Psoas muscle (tissue), 8 donors: ENCODE data around the gene PCDHGB1. TPM values are rescaled to one million over a fixed set of nuclear protein-coding genes. Genes with fewer than 3 reads are reported as not detected.
"Not testable (repeated sequence)": the region's sequence is repeated elsewhere in the genome, so short reads cannot be mapped to it uniquely, and the experiment has no call there.

ENCODE experiments used
- ATAC-seq, 4 donors: fragments of 200-7000 bp; cut with Tn5 transposase; one replicate each; pipeline ENCODE4 v1.9.1; 2020; ENCODE audit warnings: moderate library complexity in 3 of 4, mild to moderate bottlenecking in 2 of 4
- DNase-seq, 2 donors: peaks; one replicate each; pipeline ENCODE4 v3.0.0-alpha.2; 2020
- H3K27ac ChIP-seq: fragments of 200-600 bp; one replicate; pipeline ENCODE4 v1.8.0; 2022
- H3K27me3 ChIP-seq, 3 donors: fragments of 200-600 bp in 1 of 3; one replicate each; pipeline versions ENCODE4 v1.6.1 to v1.8.0; 2013 to 2022; ENCODE audit warnings: low read length in 2 of 3, mild to moderate bottlenecking in 2 of 3, moderate library complexity in 1 of 3; ENCODE audit not compliant: insufficient read depth in 3 of 3
- H3K36me3 ChIP-seq, 2 donors: fragments of 200-600 bp in 1 of 2; one replicate each; pipeline versions ENCODE4 v1.6.1 to v1.8.0; 2013 to 2022; ENCODE audit warnings: low read depth in 1 of 2, mild to moderate bottlenecking in 1 of 2, moderate library complexity in 1 of 2; ENCODE audit not compliant: insufficient read depth in 1 of 2
- H3K4me1 ChIP-seq: fragments of 200-600 bp; one replicate; pipeline ENCODE4 v1.8.0; 2022
- H3K4me3 ChIP-seq: fragments of 200-600 bp; one replicate; pipeline ENCODE4 v1.8.0; 2022; ENCODE audit warnings: mild to moderate bottlenecking
- H3K9me3 ChIP-seq: fragments of 200-600 bp; one replicate; pipeline ENCODE4 v1.8.0; 2022
- WGBS, 3 donors: extraction: QIAGEN DNeasy Blood & Tissue Kit; methylation state at CpG; one replicate each; pipeline versions ENCODE4 v1.1.6 to v1.1.7; 2013; 5-methylcytosine and 5-hydroxymethylcytosine counted together
- intact Hi-C, 2 donors: fragments of 100-400 bp; cut with DNase I; formaldehyde crosslinking; loops; one replicate each; pipeline versions ENCODE4 v1.11.0 to v1.14.2; 2022
- polyA plus RNA-seq, 3 donors: library from polyadenylated mRNA; stranded (reverse); fragments of 200-250 nt; gene quantifications; one replicate each; pipeline ENCODE4 v1.2.3, GENCODE V29; 2013
- total RNA-seq, 4 donors: library from RNA; stranded (reverse); fragmentation: NEBNext Ultra II Directional in 2 of 4; extraction: Animal tissue kit (Norgen Biotek cat#: 25700) in 2 of 4; gene quantifications; one replicate each; pipeline versions ENCODE4 v1.2.1 to v1.2.4, GENCODE V29; 2021 to 2023
- TF ChIP-seq, protein P1 (sequence below): fragments of 200-600 bp; IDR thresholded peaks from one replicate; pipeline ENCODE4 v1.8.0; 2022; ENCODE audit warnings: antibody characterized with exemption
- donor health status: healthy with polysubstance abuse.
- donor health status: DM: no; HTN: no; CAD: no; lungs with moderate emphysema.
- donor health status: Bipolar disorder and iron deficiency.
- donor health status: healthy.
- donor health status: DM: yes; HTN: yes; CAD: no.
- donor health status: DM: no; HTN: no; CAD: no.
- donor health status: DM: no; HTN: no; CAD: no.
- donor health status: DM: yes; HTN: yes; CAD: no.

Gene PCDHGB1
- total and polyA plus RNA-seq, 7 donors, result 0.08 to 1.8 (median 0.71) TPM

- peaks cover 0 to 67% (median 22%) of the 10 kb centered on the region in 3 donors for H3K27me3 ChIP-seq
- H3K36me3 ChIP-seq, result no peaks in the 10 kb centered on the region
- no peak within 1 kb of the TSS for H3K27ac ChIP-seq
- H3K4me3 ChIP-seq, result peak within 1 kb of the TSS; percentile 51
- DNase-seq, result peak in 1 of 2 donors; percentile 69
- TF ChIP-seq, protein P1, sequence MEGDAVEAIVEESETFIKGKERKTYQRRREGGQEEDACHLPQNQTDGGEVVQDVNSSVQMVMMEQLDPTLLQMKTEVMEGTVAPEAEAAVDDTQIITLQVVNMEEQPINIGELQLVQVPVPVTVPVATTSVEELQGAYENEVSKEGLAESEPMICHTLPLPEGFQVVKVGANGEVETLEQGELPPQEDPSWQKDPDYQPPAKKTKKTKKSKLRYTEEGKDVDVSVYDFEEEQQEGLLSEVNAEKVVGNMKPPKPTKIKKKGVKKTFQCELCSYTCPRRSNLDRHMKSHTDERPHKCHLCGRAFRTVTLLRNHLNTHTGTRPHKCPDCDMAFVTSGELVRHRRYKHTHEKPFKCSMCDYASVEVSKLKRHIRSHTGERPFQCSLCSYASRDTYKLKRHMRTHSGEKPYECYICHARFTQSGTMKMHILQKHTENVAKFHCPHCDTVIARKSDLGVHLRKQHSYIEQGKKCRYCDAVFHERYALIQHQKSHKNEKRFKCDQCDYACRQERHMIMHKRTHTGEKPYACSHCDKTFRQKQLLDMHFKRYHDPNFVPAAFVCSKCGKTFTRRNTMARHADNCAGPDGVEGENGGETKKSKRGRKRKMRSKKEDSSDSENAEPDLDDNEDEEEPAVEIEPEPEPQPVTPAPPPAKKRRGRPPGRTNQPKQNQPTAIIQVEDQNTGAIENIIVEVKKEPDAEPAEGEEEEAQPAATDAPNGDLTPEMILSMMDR, result peak; percentile 39
- WGBS, 3 donors, result 21 to 25% (median 23%) methylated on average over 32 of the region's 32 CpGs
- peak; percentile 64 to 89 (median 82) for ATAC-seq
- intact Hi-C loops, result loop anchor here in 1 of 2 donors (2.0 kb wide), 1 partner anchor 21 kb away; no protein-coding TSS in a partner anchor
- H3K9me3 ChIP-seq, result peaks cover 11% of the 10 kb centered on the region
- H3K4me1 ChIP-seq, result no peaks in the 10 kb centered on the region
Observed at GRCh38 chr5:141369994-141370848, 20.3 kb downstream of the PCDHGB1 start, which contains the start of gene PCDHGB3. PCDHGB3 (plus strand) TSS chr5:141370242; CDS start chr5:141370395, 153 bp downstream.

DNA sequence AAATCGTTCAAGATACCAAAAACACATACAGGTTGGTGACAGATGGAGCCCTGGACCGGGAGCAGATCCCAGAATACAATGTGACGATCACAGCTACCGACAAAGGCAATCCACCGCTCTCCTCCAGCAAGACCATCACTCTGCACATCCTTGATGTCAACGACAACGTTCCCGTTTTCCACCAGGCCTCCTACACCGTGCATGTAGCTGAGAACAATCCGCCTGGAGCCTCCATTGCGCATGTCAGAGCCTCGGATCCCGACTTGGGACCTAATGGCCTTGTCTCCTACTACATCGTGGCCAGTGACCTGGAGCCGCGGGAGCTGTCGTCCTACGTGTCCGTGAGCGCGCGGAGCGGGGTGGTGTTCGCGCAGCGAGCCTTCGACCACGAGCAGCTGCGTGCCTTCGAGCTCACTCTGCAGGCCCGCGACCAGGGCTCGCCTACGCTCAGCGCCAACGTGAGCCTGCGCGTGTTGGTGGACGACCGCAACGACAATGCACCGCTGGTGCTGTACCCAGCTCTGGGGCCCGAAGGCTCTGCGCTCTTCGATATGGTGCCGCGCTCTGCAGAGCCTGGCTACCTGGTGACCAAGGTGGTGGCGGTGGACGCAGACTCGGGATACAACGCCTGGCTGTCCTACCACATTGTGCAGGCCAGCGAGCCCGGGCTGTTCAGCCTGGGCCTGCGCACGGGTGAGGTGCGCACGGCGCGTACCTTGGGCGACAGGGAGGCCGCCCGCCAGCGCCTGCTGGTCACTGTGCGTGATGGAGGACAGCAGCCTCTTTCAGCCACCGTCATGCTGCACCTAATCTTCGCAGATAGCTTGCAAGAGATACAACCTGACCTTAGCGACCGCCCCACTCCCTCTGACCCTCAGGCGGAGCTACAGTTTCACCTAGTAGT, 21.9 kb downstream of the PCDHGB1 start:
- peaks cover 11% of the 10 kb centered on the region for H3K9me3 ChIP-seq
- no peaks in the 10 kb centered on the region for H3K4me1 ChIP-seq
- ATAC-seq, result no peak
- intact Hi-C loops, result no loop called here
- no peak for DNase-seq
- TF ChIP-seq, protein P1, result no peak
- peaks cover 0 to 52% (median 17%) of the 10 kb centered on the region in 3 donors for H3K27me3 ChIP-seq
- WGBS, 3 donors, result 38 to 42% (median 39%) methylated on average over 69 of the region's 69 CpGs
- no peak overlapping the region for H3K27ac ChIP-seq
- no peaks in the 10 kb centered on the region for H3K36me3 ChIP-seq
- H3K4me3 ChIP-seq, result no peak overlapping the region

DNA sequence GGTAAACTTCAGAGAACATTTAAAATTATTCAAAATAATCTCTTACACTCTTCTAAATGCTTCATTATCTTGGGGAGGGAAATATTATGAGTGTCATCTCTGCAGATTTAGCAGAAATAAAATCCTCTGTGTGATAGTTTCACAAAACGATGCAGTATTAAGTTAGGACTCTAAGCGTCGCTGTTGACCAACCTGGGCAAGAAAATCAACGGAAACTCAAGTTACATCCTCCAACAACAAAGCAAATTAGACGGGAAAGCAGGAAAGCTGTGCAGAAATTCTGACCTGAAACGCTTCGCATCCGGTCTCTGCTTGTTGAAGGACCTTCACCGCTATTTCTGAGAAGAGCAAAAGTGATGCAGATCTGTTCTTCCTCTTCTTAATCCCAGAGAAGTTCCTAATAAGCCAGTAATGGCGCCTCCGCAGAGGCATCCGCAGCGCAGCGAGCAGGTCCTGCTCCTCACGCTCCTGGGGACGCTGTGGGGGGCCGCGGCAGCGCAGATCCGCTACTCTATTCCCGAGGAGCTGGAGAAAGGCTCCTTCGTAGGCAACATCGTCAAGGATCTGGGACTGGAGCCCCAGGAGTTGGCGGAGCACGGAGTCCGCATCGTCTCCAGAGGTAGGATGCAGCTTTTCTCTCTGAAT, 23.9 kb downstream of the PCDHGB1 start, which contains the start of gene PCDHGA6:
PCDHGA6 (plus strand) TSS at position 219 of the 645 bp plus-strand sequence; CDS start at position 412, 193 bp downstream.
- TF ChIP-seq, protein P1, result peak; percentile 36
- Histone ChIP-seq H3K9me3 (peaks cover 16% of the 10 kb centered on the region), H3K4me1 (no peaks in the 10 kb centered on the region), H3K36me3 (no peaks in the 10 kb centered on the region), H3K4me3 (peak within 1 kb of the TSS; percentile 52), H3K27me3 (peaks cover 0 to 46% (median 17%) of the 10 kb centered on the region in 3 donors), H3K27ac (no peak within 1 kb of the TSS)
- ATAC-seq, result peak in 3 of 4 donors; percentile 64 to 72 (median 68)
- intact Hi-C loops, result no loop called here
- DNase-seq, result no peak
- 17 to 18% (median 17%) methylated on average over 27 of the region's 27 CpGs for WGBS, 3 donors

DNA sequence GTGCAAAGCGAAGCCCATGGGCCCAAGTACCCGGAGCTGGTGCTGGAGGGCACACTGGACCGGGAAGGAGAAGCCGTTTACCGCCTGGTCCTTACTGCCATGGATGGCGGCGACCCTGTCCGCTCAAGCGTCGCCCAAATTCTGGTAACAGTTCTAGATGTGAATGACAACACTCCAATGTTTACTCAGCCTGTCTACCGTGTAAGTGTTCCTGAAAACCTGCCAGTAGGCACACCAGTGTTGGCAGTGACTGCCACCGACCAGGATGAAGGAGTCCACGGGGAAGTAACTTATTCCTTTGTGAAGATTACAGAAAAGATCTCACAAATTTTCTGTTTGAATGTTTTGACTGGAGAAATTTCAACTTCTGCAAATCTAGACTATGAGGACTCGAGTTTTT, 24.7 kb downstream of the PCDHGB1 start:
- no peak for ATAC-seq
- DNase-seq, result no peak
- H3K9me3 ChIP-seq, result peaks cover 16% of the 10 kb centered on the region
- WGBS, 3 donors, result 55 to 68% (median 60%) methylated on average over 14 of the region's 14 CpGs
- peaks cover 0 to 42% (median 17%) of the 10 kb centered on the region in 3 donors for H3K27me3 ChIP-seq
- intact Hi-C loops, result no loop called here
- H3K36me3 ChIP-seq, result no peaks in the 10 kb centered on the region
- H3K4me1 ChIP-seq, result no peaks in the 10 kb centered on the region
- H3K27ac ChIP-seq, result no peak overlapping the region
- peak overlapping the region; percentile 52 for H3K4me3 ChIP-seq
- TF ChIP-seq, protein P1, result no peak

- Histone ChIP-seq H3K27me3 (peaks cover 0 to 36% (median 14%) of the 10 kb centered on the region in 3 donors), H3K9me3 (peaks cover 16% of the 10 kb centered on the region)
- H3K36me3 ChIP-seq, H3K27ac ChIP-seq, H3K4me1 ChIP-seq, H3K4me3 ChIP-seq, ATAC-seq, DNase-seq, intact Hi-C loops: not testable (repeated sequence)
- 45 to 60% (median 55%) methylated on average over 28 to 42 of the region's 48 CpGs for WGBS, 3 donors
Observed at GRCh38 chr5:141375444-141376155, 25.7 kb downstream of the PCDHGB1 start.
